Adrenal gland (tissue), 5 donors: ENCODE measurements around the gene RRP1.

ENCODE experiments used
- CTCF ChIP-seq, 6 experiments: fragments of 450-650 bp in 4 of 6; fragments of 200-600 bp in 2 of 6; sonication (generic) in 1 of 6; IDR thresholded peaks; 1 replicate in 5 of 6; 2 replicates in 1 of 6; pipeline versions ENCODE4 v1.5.1 to v1.8.0; 2016 to 2021; ENCODE audit warnings: antibody characterized with exemption in 6 of 6, mild to moderate bottlenecking in 2 of 6, moderate library complexity in 1 of 6
- POLR2A ChIP-seq, 2 donors: fragments of 450-650 bp; IDR thresholded peaks; one replicate each; pipeline ENCODE4 v1.6.1; 2017; ENCODE audit warnings: antibody characterized with exemption in 2 of 2, mild to moderate bottlenecking in 2 of 2, moderate library complexity in 1 of 2
- donor health status: DM: no; HTN: no; CAD: no.

GRCh38 chr21:43772425-43772821, 17.0 kb upstream of the RRP1 start:
- TF ChIP-seq CTCF (IDR thresholded peaks at IDR 0.05), result no peak
- TF ChIP-seq POLR2A (IDR thresholded peaks at IDR 0.05), result no peak
